Fibroblast of pulmonary artery (primary cell): Measurements from ENCODE around the gene EML6.

Experiments used
- DNase-seq: peaks from one replicate; pipeline ENCODE4 v3.0.0-alpha.2; 2010; ENCODE audit warnings: low read depth
- H3K4me3 ChIP-seq: replicated peaks from 2 replicates; pipeline ENCODE4 v1.5.1; 2011; ENCODE audit warnings: low read depth, mild to moderate bottlenecking, control low read depth, low read length, moderate library complexity
- CTCF ChIP-seq: IDR thresholded peaks from 2 replicates; pipeline ENCODE4 v1.5.1; 2011; ENCODE audit warnings: mild to moderate bottlenecking, control low read depth, low read length, inconsistent platforms; ENCODE audit errors: missing control alignments

EML6 gene

GRCh38 chr2:54968561-54969218 lies 245.2 kb downstream of the EML6 start:
- no peak for DNase-seq
- no peak overlapping the region for H3K4me3 ChIP-seq
- no peak for TF ChIP-seq CTCF

GRCh38 chr2:54969295-54969939 lies 246.0 kb downstream of the EML6 start:
- DNase-seq: no peak
- no peak overlapping the region for H3K4me3 ChIP-seq
- TF ChIP-seq CTCF: no peak

GRCh38 chr2:54969940-54970338 lies 246.5 kb downstream of the EML6 start:
- no peak for DNase-seq
- no peak for TF ChIP-seq CTCF
- no peak overlapping the region for H3K4me3 ChIP-seq

- no peak for TF ChIP-seq CTCF
- DNase-seq: no peak
- H3K4me3 ChIP-seq: no peak overlapping the region
These were observed 251.7 kb downstream of the EML6 start for GRCh38 chr2:54975175-54975574.

- no peak for DNase-seq
- H3K4me3 ChIP-seq: no peak overlapping the region
- no peak for TF ChIP-seq CTCF
These were observed 252.4 kb downstream of the EML6 start for GRCh38 chr2:54975598-54976492.

GRCh38 chr2:54977149-54977548 lies 253.7 kb downstream of the EML6 start:
- peak; percentile 44 for DNase-seq
- no peak for TF ChIP-seq CTCF
- no peak overlapping the region for H3K4me3 ChIP-seq
